ENCODE results near the gene LRP8.

Gene LRP8

GRCh38 chr1:53338423-53338822 is 10.6 kb upstream of the LRP8 start:
- Histone ChIP-seq H3K27me3 (ENCODE audit: control insufficient read depth, insufficient read depth, low read length) (no peaks in the 10 kb centered on the region), H3K4me3 (ENCODE audit: low read depth, low read length) (no peak overlapping the region), H3K9me3 (ENCODE audit: control insufficient read depth, insufficient read depth, low read length) (no peaks in the 10 kb centered on the region), H3K4me1 (ENCODE audit: control insufficient read depth, insufficient read depth, low read length) (no peaks in the 10 kb centered on the region), H3K9ac (ENCODE audit: low read depth, low read length) (no peak overlapping the region), H3K36me3 (ENCODE audit: control insufficient read depth, insufficient read depth, low read length) (no peaks in the 10 kb centered on the region), H3K27ac (ENCODE audit: low read depth, low read length) (no peak overlapping the region)

- H3K4me1 ChIP-seq (ENCODE audit: control insufficient read depth, insufficient read depth, low read length), result no peaks in the 10 kb centered on the region
- no peak overlapping the region for H3K27ac ChIP-seq (ENCODE audit: low read depth, low read length)
- H3K4me3 ChIP-seq (ENCODE audit: low read depth, low read length), result no peak overlapping the region
- no peaks in the 10 kb centered on the region for H3K36me3 ChIP-seq (ENCODE audit: control insufficient read depth, insufficient read depth, low read length)
- no peaks in the 10 kb centered on the region for H3K9me3 ChIP-seq (ENCODE audit: control insufficient read depth, insufficient read depth, low read length)
- no peaks in the 10 kb centered on the region for H3K27me3 ChIP-seq (ENCODE audit: control insufficient read depth, insufficient read depth, low read length)
- H3K9ac ChIP-seq (ENCODE audit: low read depth, low read length), result no peak overlapping the region
Observed at GRCh38 chr1:53337499-53337898, 9.6 kb upstream of the LRP8 start.

DNA sequence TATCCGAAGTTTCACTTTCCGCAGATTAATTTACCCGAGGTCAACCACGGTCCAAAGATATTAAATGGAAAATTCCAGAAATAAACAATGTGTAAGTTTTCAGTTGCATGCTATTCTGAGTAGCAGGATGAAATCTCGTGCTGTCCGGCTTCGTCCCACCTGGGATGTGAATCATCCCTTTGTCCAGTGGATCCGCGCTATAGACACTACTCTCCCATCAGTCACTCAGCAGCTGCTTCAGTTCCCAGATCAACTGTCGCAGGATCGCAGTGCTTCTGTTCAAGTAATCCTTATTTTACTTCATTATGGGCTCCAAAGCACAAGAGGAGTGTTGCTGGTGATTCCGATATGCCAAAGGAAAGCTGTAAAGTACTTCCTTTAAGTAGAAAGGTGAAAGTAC is 8.3 kb upstream of the LRP8 start:
- H3K9ac ChIP-seq (ENCODE audit: low read depth, low read length), result no peak overlapping the region
- H3K4me3 ChIP-seq (ENCODE audit: low read depth, low read length), result no peak overlapping the region
- H3K36me3 ChIP-seq (ENCODE audit: control insufficient read depth, insufficient read depth, low read length), result no peaks in the 10 kb centered on the region
- H3K9me3 ChIP-seq (ENCODE audit: control insufficient read depth, insufficient read depth, low read length), result no peaks in the 10 kb centered on the region
- no peaks in the 10 kb centered on the region for H3K4me1 ChIP-seq (ENCODE audit: control insufficient read depth, insufficient read depth, low read length)
- no peaks in the 10 kb centered on the region for H3K27me3 ChIP-seq (ENCODE audit: control insufficient read depth, insufficient read depth, low read length)
- H3K27ac ChIP-seq (ENCODE audit: low read depth, low read length), result no peak overlapping the region

DNA sequence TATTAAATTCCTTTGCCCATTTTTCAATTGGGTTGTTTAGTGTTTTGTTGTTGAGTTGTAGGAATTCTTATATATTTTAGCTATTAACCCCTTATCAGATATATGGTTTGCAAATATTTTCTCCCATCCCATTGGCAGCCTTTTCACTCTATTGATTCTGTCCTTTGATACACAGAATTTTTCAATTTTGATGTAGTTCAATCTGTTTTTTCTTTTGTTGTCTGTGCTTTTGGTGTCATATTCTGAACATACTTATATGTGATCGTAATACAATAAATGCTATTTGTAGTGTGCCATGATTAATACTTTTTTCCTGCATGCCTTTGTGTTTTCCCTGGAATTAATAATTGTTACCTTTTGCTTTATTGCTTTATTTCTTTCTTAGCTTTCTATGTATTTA is 7.8 kb upstream of the LRP8 start:
- no peaks in the 10 kb centered on the region for H3K4me1 ChIP-seq (ENCODE audit: control insufficient read depth, insufficient read depth, low read length)
- no peaks in the 10 kb centered on the region for H3K36me3 ChIP-seq (ENCODE audit: control insufficient read depth, insufficient read depth, low read length)
- H3K27ac ChIP-seq (ENCODE audit: low read depth, low read length), result no peak overlapping the region
- H3K9me3 ChIP-seq (ENCODE audit: control insufficient read depth, insufficient read depth, low read length), result no peaks in the 10 kb centered on the region
- no peak overlapping the region for H3K4me3 ChIP-seq (ENCODE audit: low read depth, low read length)
- H3K27me3 ChIP-seq (ENCODE audit: control insufficient read depth, insufficient read depth, low read length), result no peaks in the 10 kb centered on the region
- H3K9ac ChIP-seq (ENCODE audit: low read depth, low read length), result no peak overlapping the region

- Histone ChIP-seq H3K36me3 (ENCODE audit: control insufficient read depth, insufficient read depth, low read length) (no peaks in the 10 kb centered on the region), H3K9ac (ENCODE audit: low read depth, low read length) (no peak overlapping the region), H3K9me3 (ENCODE audit: control insufficient read depth, insufficient read depth, low read length) (no peaks in the 10 kb centered on the region), H3K4me3 (ENCODE audit: low read depth, low read length) (no peak overlapping the region), H3K27ac (ENCODE audit: low read depth, low read length) (no peak overlapping the region), H3K4me1 (ENCODE audit: control insufficient read depth, insufficient read depth, low read length) (no peaks in the 10 kb centered on the region), H3K27me3 (ENCODE audit: control insufficient read depth, insufficient read depth, low read length) (no peaks in the 10 kb centered on the region)
Observed at GRCh38 chr1:53334781-53335180, 6.9 kb upstream of the LRP8 start.

DNA sequence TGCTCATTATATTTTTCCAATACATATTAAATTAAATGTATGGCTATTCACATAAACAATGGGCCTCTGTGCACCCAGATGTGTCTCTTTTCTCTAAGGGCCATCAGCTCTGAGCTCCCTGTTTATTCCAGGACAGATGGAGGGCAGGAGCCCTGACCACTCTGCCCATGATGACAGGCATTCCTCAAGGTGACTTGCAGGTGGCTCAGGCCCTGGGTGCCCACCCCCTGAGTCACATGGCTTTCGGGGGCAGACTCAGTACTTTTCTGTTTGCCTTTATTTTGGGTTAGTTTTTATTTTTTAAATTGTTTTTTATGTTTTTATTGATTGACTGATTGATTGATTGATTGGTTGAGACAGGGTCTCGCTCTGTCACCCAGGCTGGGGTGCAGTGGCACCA is 6.4 kb upstream of the LRP8 start:
- Histone ChIP-seq H3K9me3 (ENCODE audit: control insufficient read depth, insufficient read depth, low read length) (no peaks in the 10 kb centered on the region), H3K9ac (ENCODE audit: low read depth, low read length) (no peak overlapping the region), H3K36me3 (ENCODE audit: control insufficient read depth, insufficient read depth, low read length) (no peaks in the 10 kb centered on the region), H3K4me1 (ENCODE audit: control insufficient read depth, insufficient read depth, low read length) (no peaks in the 10 kb centered on the region), H3K27ac (ENCODE audit: low read depth, low read length) (no peak overlapping the region), H3K4me3 (ENCODE audit: low read depth, low read length) (no peak overlapping the region), H3K27me3 (ENCODE audit: control insufficient read depth, insufficient read depth, low read length) (no peaks in the 10 kb centered on the region)

- no peaks in the 10 kb centered on the region for H3K27me3 ChIP-seq (ENCODE audit: control insufficient read depth, insufficient read depth, low read length)
- H3K4me3 ChIP-seq (ENCODE audit: low read depth, low read length), result no peak overlapping the region
- H3K27ac ChIP-seq (ENCODE audit: low read depth, low read length), result no peak overlapping the region
- H3K36me3 ChIP-seq (ENCODE audit: control insufficient read depth, insufficient read depth, low read length), result no peaks in the 10 kb centered on the region
- no peak overlapping the region for H3K9ac ChIP-seq (ENCODE audit: low read depth, low read length)
- 0 out of 2 replicates have a peak, but pooled peaks cover 4% of the 10 kb centered on the region for H3K4me1 ChIP-seq (ENCODE audit: control insufficient read depth, insufficient read depth, low read length)
- no peaks in the 10 kb centered on the region for H3K9me3 ChIP-seq (ENCODE audit: control insufficient read depth, insufficient read depth, low read length)
Observed at GRCh38 chr1:53332833-53333232, 5.0 kb upstream of the LRP8 start.

GRCh38 chr1:53332186-53332564 is 4.3 kb upstream of the LRP8 start:
- Histone ChIP-seq H3K4me3 (ENCODE audit: low read depth, low read length) (no peak overlapping the region), H3K27ac (ENCODE audit: low read depth, low read length) (no peak overlapping the region), H3K27me3 (ENCODE audit: control insufficient read depth, insufficient read depth, low read length) (no peaks in the 10 kb centered on the region), H3K9me3 (ENCODE audit: control insufficient read depth, insufficient read depth, low read length) (no peaks in the 10 kb centered on the region), H3K4me1 (ENCODE audit: control insufficient read depth, insufficient read depth, low read length) (0 out of 2 replicates have a peak, but pooled peaks cover 4% of the 10 kb centered on the region), H3K9ac (ENCODE audit: low read depth, low read length) (no peak overlapping the region), H3K36me3 (ENCODE audit: control insufficient read depth, insufficient read depth, low read length) (no peaks in the 10 kb centered on the region)

GRCh38 chr1:53331446-53332185 is 3.7 kb upstream of the LRP8 start:
- no peak overlapping the region for H3K4me3 ChIP-seq (ENCODE audit: low read depth, low read length)
- H3K36me3 ChIP-seq (ENCODE audit: control insufficient read depth, insufficient read depth, low read length), result no peaks in the 10 kb centered on the region
- 0 out of 2 replicates have a peak, but pooled peaks cover 4% of the 10 kb centered on the region for H3K4me1 ChIP-seq (ENCODE audit: control insufficient read depth, insufficient read depth, low read length)
- H3K27me3 ChIP-seq (ENCODE audit: control insufficient read depth, insufficient read depth, low read length), result no peaks in the 10 kb centered on the region
- H3K9ac ChIP-seq (ENCODE audit: low read depth, low read length), result no peak overlapping the region
- no peaks in the 10 kb centered on the region for H3K9me3 ChIP-seq (ENCODE audit: control insufficient read depth, insufficient read depth, low read length)
- no peak overlapping the region for H3K27ac ChIP-seq (ENCODE audit: low read depth, low read length)

DNA sequence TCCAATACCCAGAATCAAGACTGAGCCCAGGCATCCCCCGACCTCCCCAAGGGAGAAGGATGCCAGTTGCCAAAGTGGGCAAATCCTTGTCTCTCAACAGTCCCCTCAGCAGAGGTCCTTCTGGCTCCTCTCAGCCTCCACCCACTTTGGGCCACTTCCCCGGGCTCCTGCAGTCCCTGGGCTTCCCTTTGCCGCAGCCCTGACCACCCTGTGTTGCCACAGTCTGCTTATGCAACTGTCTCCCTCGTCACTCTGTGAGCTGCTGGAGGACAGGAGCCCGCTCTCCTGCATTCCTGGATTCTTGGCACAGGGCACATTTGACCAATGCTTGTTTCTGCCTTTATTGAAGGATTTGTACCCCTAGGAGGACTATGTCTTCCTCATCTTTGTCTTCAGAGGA is 2.9 kb upstream of the LRP8 start:
- Histone ChIP-seq H3K4me1 (ENCODE audit: control insufficient read depth, insufficient read depth, low read length) (0 out of 2 replicates have a peak, but pooled peaks cover 4% of the 10 kb centered on the region), H3K9me3 (ENCODE audit: control insufficient read depth, insufficient read depth, low read length) (no peaks in the 10 kb centered on the region), H3K27me3 (ENCODE audit: control insufficient read depth, insufficient read depth, low read length) (no peaks in the 10 kb centered on the region), H3K27ac (ENCODE audit: low read depth, low read length) (no peak overlapping the region), H3K4me3 (ENCODE audit: low read depth, low read length) (no peak overlapping the region), H3K36me3 (ENCODE audit: control insufficient read depth, insufficient read depth, low read length) (no peaks in the 10 kb centered on the region), H3K9ac (ENCODE audit: low read depth, low read length) (no peak overlapping the region)

DNA sequence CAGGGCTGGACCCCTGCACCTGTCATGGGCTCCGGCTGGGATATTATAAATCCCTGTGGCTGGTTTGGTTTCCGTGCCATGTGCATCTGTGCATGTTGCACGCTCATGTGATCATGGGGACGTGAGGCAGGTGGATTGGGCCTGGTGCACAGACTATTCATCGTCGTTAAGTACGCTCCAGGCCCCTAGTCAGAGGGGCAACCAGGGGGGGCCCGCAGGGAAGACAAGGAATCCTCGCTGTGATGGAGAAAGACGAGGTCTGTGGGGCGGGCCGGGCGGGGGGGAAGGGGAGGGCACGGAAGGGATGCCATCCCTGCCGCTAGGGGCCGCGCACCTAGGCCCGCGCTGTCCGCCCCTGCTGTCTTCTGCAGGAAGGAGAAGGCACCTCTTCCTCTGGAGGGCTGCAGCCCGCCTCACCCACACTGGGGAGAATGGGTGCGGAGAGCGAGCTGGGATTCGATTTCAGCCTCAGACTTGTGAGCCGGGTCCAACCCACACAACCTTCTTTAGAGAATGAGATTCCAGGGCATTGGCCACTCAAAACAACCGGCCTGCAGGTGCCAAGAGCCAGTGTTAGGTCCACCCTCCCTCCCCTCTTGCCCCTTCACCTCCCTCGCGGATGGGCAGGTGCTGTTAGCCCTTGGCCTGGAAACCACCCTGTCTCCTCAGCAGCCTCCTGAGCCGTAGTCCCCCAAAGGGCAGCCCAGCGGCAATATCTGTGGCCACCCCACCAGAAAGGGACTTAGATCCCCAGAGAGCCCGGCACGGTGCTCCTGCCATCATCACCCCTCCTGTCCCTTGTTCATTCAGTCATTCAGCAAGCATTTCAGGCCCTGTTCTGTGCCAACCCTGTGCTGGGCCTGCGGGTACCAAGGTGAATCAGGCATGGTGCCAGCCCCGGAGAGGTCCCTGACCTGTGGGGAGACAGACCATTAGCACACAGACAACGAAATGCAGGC is 950 bp upstream of the LRP8 start:
- H3K4me1 ChIP-seq (ENCODE audit: control insufficient read depth, insufficient read depth, low read length), result peaks cover 13% of the 10 kb centered on the region
- H3K4me3 ChIP-seq (ENCODE audit: low read depth, low read length), result peak overlapping the region; percentile 88
- H3K9ac ChIP-seq (ENCODE audit: low read depth, low read length), result no peak overlapping the region
- H3K27ac ChIP-seq (ENCODE audit: low read depth, low read length), result no peak overlapping the region
- no peaks in the 10 kb centered on the region for H3K9me3 ChIP-seq (ENCODE audit: control insufficient read depth, insufficient read depth, low read length)
- H3K36me3 ChIP-seq (ENCODE audit: control insufficient read depth, insufficient read depth, low read length), result peaks cover 17% of the 10 kb centered on the region
- no peaks in the 10 kb centered on the region for H3K27me3 ChIP-seq (ENCODE audit: control insufficient read depth, insufficient read depth, low read length)
